Calu3 (cell line): ENCODE measurements around the gene TMEM14C. TPM values are rescaled to one million over a fixed set of nuclear protein-coding genes. Genes with fewer than 3 reads are reported as not detected.

ENCODE experiments used
- Bru-seq: library from RNA; stranded (reverse); fragments of 400-500 nt; gene quantifications from one replicate; lab custom pipeline; 2021; lab: Mats Ljungman, UMichigan
- BruChase-seq, 2 experiments: library from RNA; stranded (reverse); fragments of 400-500 nt; gene quantifications; one replicate each; lab custom pipeline; 2021; lab: Mats Ljungman, UMichigan
- BruUV-seq: library from RNA; stranded (reverse); fragments of 400-500 nt; replicated peaks from 2 replicates; lab custom pipeline; 2021; lab: Mats Ljungman, UMichigan
- CTCF ChIA-PET: fragments of 300-600 bp; sonication (Branson Sonifier 250); formaldehyde crosslinking; loops from one replicate; lab custom pipeline; 2022; ENCODE audit warnings: antibody characterized with exemption; lab: Charles Lee
- DNase-seq: peaks from one replicate; pipeline ENCODE4 v3.0.0; 2022
- H3K27ac Mint-ChIP-seq: one replicate; pipeline ENCODE4 v1.8.0; 2022; ENCODE audit warnings: mixed read lengths; ENCODE audit not compliant: unreplicated experiment
- H3K27me3 Mint-ChIP-seq: one replicate; pipeline ENCODE4 v1.8.0; 2022; ENCODE audit warnings: mixed read lengths; ENCODE audit not compliant: unreplicated experiment
- H3K36me3 Mint-ChIP-seq: one replicate; pipeline ENCODE4 v1.8.0; 2022; ENCODE audit warnings: mild to moderate bottlenecking, moderate library complexity, mixed read lengths; ENCODE audit not compliant: insufficient read depth, unreplicated experiment
- H3K4me1 Mint-ChIP-seq: one replicate; pipeline ENCODE4 v1.8.0; 2022; ENCODE audit warnings: mild to moderate bottlenecking, low read depth, mixed read lengths; ENCODE audit not compliant: unreplicated experiment
- H3K4me3 Mint-ChIP-seq: one replicate; pipeline ENCODE4 v1.8.0; 2022; ENCODE audit warnings: mild to moderate bottlenecking, low read depth, moderate library complexity, mixed read lengths; ENCODE audit not compliant: unreplicated experiment
- H3K9me3 Mint-ChIP-seq: one replicate; pipeline ENCODE4 v1.8.0; 2022; ENCODE audit warnings: low read depth, mixed read lengths; ENCODE audit not compliant: unreplicated experiment
- CTCF ChIP-seq: fragments of 200-600 bp; IDR thresholded peaks from one replicate; pipeline ENCODE4 v1.8.0; 2022; ENCODE audit warnings: antibody characterized with exemption; ENCODE audit not compliant: unreplicated experiment
- intact Hi-C: fragments of 100-400 bp; cut with micrococcal nuclease; formaldehyde crosslinking; loops from one replicate; pipeline ENCODE4 v1.10.0; 2022; ENCODE audit not compliant: unreplicated experiment
- long read RNA-seq: library from polyadenylated mRNA; stranded (forward); transcript quantifications from one replicate; pipeline ENCODE4 v2.0.0, GENCODE V29; 2022
- total RNA-seq: library from RNA; stranded (reverse); gene quantifications from 2 replicates; pipeline ENCODE4 v1.2.3, GENCODE V29; 2022

The TMEM14C gene
- total RNA-seq (53.4 and 53.6 TPM in 2 replicates), Bru-seq, nascent RNA (percentile 66 among the genes with signal in this experiment), BruChase-seq, experiment 1, labeled RNA remaining after a 6-hour chase (percentile 81 among the genes with signal in this experiment), BruChase-seq, experiment 2, labeled RNA remaining after a 2-hour chase (percentile 78 among the genes with signal in this experiment)
- long read RNA-seq, transcript TMEM14C-201 (6 exons, 1,113 nt): major isoform, 71 of 83 reads
- long read RNA-seq, partial matches to known transcripts: 4 of 83 reads
- long read RNA-seq, other reads (novel, unspliced or antisense): 6 of 83 reads

- CTCF ChIA-PET: interaction anchor here (0.6 to 1.2 kb wide), 2 partner anchors 12 to 140 kb away, joined by 3 to 5 read pairs; no protein-coding TSS in a partner anchor
- Mint-ChIP-seq H3K27ac (peak within 1 kb of the TSS; percentile 86), H3K27me3 (no peaks in the 10 kb centered on the region), H3K4me3 (peak within 1 kb of the TSS; percentile 82), H3K4me1 (peaks cover 9% of the 10 kb centered on the region), H3K36me3 (peaks cover 20% of the 10 kb centered on the region), H3K9me3 (no peaks in the 10 kb centered on the region)
- BruUV-seq: no TSS peak
- no peak for TF ChIP-seq CTCF
- DNase-seq: peak; percentile 92
- intact Hi-C loops: no loop called here
These were observed at the start of gene TMEM14C for GRCh38 chr6:10722820-10723566. TSS of gene TMEM14C (plus strand) at chr6:10723070. CDS start at chr6:10724614, 1,544 bp downstream.

GRCh38 chr6:10676403-10676802, 46.5 kb upstream of the TMEM14C start:
- intact Hi-C loops: no loop called here
- Mint-ChIP-seq H3K4me1 (no peaks in the 10 kb centered on the region), H3K9me3 (no peaks in the 10 kb centered on the region), H3K27ac (no peak overlapping the region), H3K27me3 (no peaks in the 10 kb centered on the region), H3K36me3 (no peaks in the 10 kb centered on the region), H3K4me3 (no peak overlapping the region)
- no peak for TF ChIP-seq CTCF
- BruUV-seq: no TSS peak
- CTCF ChIA-PET: no interaction called here
- no peak for DNase-seq

- CTCF ChIA-PET: no interaction called here
- no peaks in the 10 kb centered on the region for H3K27me3 Mint-ChIP-seq
- intact Hi-C loops: no loop called here
- H3K36me3 Mint-ChIP-seq: no peaks in the 10 kb centered on the region
- BruUV-seq: no TSS peak
- no peak for DNase-seq
- no peak overlapping the region for H3K4me3 Mint-ChIP-seq
- H3K4me1 Mint-ChIP-seq: no peaks in the 10 kb centered on the region
- no peak overlapping the region for H3K27ac Mint-ChIP-seq
- no peak for TF ChIP-seq CTCF
- no peaks in the 10 kb centered on the region for H3K9me3 Mint-ChIP-seq
These were observed 44.4 kb upstream of the TMEM14C start for GRCh38 chr6:10678456-10678855.

- no peak for TF ChIP-seq CTCF
- no peaks in the 10 kb centered on the region for H3K36me3 Mint-ChIP-seq
- DNase-seq: no peak
- intact Hi-C loops: no loop called here
- no peak overlapping the region for H3K4me3 Mint-ChIP-seq
- H3K9me3 Mint-ChIP-seq: no peaks in the 10 kb centered on the region
- CTCF ChIA-PET: no interaction called here
- no TSS peak for BruUV-seq
- peaks cover 9% of the 10 kb centered on the region for H3K27me3 Mint-ChIP-seq
- H3K4me1 Mint-ChIP-seq: no peaks in the 10 kb centered on the region
- no peak overlapping the region for H3K27ac Mint-ChIP-seq
These were observed 41.1 kb upstream of the TMEM14C start for GRCh38 chr6:10681795-10682194.
